Measurements from ENCODE around the gene PARD3.

DNA sequence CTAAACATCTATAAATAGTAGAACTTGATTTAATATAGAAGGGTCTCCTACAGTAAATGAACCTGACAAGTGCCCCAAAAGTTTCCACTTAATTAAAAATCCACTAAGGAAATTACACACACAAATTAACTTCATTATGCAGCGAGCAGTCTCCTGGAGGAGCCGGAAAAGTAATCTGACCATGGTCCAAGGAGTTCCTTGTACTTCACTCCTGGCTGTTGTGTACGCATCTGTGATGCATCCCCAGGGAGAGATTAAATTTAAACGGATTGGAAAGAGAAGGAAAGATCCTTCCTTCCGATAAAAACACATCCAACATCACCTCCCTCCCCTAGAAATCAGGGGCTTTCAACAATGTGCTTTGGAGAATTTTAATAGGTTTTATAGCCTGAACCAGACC, 85.5 kb downstream of the PARD3 start:
- no peak for TF ChIP-seq POLR2A (IDR thresholded peaks at IDR 0.05)
- TF ChIP-seq, protein P1, sequence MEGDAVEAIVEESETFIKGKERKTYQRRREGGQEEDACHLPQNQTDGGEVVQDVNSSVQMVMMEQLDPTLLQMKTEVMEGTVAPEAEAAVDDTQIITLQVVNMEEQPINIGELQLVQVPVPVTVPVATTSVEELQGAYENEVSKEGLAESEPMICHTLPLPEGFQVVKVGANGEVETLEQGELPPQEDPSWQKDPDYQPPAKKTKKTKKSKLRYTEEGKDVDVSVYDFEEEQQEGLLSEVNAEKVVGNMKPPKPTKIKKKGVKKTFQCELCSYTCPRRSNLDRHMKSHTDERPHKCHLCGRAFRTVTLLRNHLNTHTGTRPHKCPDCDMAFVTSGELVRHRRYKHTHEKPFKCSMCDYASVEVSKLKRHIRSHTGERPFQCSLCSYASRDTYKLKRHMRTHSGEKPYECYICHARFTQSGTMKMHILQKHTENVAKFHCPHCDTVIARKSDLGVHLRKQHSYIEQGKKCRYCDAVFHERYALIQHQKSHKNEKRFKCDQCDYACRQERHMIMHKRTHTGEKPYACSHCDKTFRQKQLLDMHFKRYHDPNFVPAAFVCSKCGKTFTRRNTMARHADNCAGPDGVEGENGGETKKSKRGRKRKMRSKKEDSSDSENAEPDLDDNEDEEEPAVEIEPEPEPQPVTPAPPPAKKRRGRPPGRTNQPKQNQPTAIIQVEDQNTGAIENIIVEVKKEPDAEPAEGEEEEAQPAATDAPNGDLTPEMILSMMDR (IDR thresholded peaks at IDR 0.05), result no peak

Data from Peyer's patch (tissue), 4 donors.